Stimulated activated CD8-positive, alpha-beta memory T cell treated with anti-CD3 and anti-CD28 coated beads, Interleukin-4, amount 100 ng/mL, for 1 hour (primary cell): ENCODE measurements around the gene CDC42BPB.

Experiments used
- DNase-seq, 2 donors: peaks; one replicate each; pipeline ENCODE4 v3.0.0-alpha.2; 2020; ENCODE audit warnings: low read depth in 2 of 2, low spot score in 1 of 2

The CDC42BPB gene

DNA sequence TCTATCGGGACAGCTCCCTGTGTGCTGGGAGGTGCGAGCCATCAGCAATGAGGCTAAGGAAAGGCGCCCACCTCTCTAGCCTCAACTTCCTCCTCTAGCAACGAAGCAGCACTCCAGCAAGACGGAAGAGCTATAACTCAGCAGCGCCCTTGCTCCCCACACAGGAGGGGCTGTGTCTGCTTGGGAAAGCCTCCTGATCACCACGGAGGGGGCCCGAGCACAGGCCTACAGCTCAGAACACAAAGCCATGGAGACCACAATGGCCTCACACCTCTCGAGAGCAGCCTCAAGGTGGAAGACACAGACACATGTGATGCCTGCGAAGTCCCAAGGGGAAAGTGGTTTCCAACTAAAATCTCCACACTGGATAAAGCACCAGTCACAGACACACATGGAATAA, 60.4 kb downstream of the CDC42BPB start:
- no peak for DNase-seq

- no peak for DNase-seq
These were observed 62.7 kb downstream of the CDC42BPB start for GRCh38 chr14:102994689-102995088.

DNA sequence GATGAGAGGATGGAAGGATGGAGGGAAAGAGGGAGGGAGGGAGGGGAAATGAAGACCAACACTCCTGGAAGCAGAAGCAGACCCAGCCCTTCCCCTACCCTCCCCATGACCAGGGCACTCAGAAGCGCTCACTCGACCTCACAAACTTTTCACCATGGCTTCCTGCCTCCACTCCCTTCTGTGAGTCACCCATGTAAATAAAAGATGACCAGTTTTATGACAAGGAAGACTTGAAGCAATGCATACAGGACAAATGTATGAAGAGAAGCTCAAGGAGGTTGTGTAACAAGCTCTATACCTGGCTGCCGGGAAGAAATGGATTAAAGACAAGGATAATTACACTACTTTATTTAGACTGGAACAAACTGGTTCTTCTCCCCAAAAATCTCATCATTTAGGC, 63.8 kb downstream of the CDC42BPB start:
- DNase-seq: no peak

- DNase-seq: no peak
These were observed 66.0 kb downstream of the CDC42BPB start for GRCh38 chr14:102991376-102991775.

DNA sequence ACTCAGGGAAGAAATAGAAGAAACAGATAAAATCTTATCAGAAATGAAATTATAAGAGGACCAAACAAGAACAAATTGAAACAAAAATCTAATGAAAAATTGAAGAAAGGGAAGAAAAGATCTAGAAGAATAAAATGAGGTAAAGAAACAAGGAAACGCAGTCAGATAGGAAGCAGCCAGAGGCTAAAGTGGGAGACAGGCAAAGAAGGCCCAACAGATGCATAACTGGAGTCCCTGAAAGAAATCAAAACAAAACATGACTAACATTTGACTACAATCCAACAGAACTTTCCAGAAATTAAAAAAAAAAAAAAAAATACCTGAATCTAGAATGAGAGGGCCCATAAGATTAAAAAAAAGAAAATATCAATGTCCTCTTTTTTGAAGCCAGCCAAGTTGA, 69.3 kb downstream of the CDC42BPB start:
- DNase-seq: no peak

DNA sequence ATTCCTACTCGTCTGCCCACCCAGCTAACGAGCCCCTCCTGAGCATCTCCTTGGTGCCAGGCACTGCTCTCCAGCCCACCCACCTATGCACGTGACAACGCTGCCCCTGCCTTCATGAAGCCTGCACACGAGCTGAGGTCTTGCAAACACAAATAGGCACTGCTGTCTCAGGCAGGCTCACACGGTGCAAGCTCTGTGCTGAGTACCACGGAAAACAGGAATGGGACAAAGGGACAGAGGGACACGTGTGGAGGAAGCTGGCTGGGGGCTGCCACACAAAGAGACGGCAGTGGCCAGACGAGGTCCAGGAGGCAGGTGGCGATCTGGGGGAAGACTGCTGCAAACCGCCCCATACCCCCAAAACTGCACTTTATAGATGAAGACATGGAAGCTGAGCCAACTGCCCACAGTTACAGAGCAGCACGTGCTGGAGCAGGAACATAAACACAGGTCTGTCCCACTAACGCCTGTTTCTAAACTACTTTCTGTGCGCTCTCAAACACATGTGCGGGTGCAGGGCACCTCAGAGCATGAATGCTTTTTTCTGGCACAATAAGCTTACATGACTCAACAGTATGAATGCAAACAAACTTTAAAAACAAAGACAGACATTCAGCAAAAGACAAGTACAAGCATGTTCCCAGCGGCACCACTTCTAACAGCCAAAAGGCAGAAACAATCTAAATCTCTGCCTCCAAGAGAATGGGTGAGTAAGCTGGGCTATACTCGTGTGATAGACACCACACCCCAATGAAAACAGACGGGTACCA, 70.4 kb downstream of the CDC42BPB start:
- no peak for DNase-seq

- no peak for DNase-seq
These were observed 71.7 kb downstream of the CDC42BPB start for GRCh38 chr14:102985665-102986064.

GRCh38 chr14:102984336-102985102, 72.8 kb downstream of the CDC42BPB start:
- DNase-seq: no peak

- no peak for DNase-seq
These were observed 73.9 kb downstream of the CDC42BPB start for GRCh38 chr14:102983496-102983895.

DNA sequence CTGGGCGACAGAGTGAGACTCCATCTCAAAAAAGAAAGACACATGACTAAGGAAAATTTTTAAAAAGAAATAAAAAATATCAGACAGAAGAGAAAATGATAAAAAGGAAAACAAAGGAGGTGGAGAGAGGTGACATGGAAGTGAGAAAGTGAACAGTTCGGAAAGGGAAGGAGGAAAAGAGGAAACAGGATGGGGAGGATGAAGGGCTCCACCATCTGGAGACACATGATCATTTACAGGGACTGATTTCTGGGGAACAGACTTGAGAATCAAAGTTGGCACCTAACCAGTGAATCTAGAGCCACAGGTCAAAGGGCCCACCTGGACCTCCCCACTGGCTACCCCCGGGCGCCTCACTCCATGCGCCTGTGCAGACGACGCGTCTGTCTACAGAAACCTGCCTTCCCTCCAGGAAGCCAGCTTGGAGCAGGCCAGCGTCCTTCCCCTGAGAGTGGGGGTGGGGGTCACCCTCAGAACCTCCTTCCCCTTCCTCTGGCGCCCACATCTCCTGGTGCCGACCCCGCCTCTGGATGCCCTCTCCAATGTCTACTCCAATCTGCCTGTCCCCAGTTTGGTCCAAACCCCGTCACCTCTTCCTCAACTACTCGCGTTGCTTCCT, 74.4 kb downstream of the CDC42BPB start:
- DNase-seq: no peak

GRCh38 chr14:102980409-102980810, 76.9 kb downstream of the CDC42BPB start:
- no peak for DNase-seq

DNA sequence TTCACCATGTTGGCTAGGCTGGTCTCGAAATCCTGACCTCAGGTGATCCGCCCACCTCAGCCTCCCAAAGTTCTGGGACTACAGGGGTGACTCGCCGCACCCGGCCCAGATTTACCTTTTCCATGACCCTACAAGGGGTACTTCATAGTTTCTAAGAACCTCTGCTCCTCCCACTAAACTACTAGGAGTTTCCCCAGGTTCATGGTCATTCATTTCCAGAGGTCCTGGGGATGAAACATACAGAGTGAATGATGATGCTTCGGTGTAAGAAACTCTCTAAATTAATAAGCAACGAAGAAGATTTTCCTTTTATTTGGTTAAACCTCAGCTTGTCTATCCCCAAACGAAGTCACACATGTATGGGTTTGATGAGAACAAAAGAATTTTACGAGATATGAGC, 77.9 kb downstream of the CDC42BPB start:
- no peak for DNase-seq

GRCh38 chr14:102977475-102977874, 79.9 kb downstream of the CDC42BPB start:
- DNase-seq: no peak

GRCh38 chr14:102975662-102976061, 81.7 kb downstream of the CDC42BPB start:
- no peak for DNase-seq

- no peak for DNase-seq
These were observed 83.6 kb downstream of the CDC42BPB start for GRCh38 chr14:102973706-102974285.

DNA sequence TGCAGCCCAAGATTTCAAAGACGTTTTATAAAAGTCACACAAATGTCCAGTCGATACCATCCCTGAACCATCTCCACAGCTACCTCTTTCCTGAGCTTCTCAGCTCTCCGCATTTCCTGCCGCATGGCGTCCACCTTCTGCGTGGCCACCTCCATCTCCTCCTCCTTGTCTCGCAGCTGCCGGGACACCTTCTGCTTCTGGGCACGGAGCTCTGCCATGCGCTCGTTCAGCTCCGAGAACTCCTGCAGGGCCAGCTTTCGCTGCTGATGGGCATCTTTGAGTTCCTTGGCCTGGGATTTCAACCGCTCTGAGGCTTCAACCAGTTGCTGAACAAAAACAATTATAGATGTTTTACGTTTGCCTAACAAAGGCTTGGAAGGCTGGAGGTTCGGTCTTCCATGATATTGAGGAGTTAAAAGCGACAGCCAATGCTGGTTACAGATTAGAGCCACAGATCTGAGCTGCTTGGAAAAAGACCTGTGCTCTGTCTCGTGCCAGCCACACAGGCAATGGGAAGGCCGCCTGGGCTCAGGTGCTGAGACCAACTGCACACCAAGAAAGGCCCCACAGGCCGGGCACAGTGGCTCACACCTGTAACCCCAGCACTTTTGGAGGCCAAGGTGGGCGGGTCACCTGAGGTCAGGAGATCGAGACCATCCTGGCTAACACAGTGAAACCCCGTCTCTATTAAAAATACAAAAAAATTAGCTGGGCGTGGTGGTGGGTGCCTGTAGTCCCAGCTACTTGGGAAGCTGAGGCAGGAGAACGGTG, 85.3 kb downstream of the CDC42BPB start:
- DNase-seq: no peak

DNA sequence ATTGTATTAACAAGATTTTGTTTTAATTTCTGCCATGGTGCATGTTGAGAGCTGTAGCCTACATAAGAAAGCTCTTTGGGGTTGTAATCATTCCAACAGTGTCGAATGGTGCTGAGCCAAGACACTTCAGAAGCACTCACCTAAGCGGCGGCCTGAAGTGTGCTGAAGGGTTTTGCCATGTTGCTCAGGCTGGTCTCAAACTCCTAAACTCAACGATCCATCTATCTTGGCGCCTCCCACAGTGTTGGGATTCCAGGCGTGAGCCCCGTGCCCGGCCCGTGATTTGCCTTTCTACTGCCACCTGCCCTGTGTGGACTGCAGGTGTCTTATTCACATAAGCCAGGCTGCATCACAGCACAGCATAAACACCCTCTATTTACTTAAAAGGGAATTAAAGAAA, 86.0 kb downstream of the CDC42BPB start:
- no peak for DNase-seq

DNA sequence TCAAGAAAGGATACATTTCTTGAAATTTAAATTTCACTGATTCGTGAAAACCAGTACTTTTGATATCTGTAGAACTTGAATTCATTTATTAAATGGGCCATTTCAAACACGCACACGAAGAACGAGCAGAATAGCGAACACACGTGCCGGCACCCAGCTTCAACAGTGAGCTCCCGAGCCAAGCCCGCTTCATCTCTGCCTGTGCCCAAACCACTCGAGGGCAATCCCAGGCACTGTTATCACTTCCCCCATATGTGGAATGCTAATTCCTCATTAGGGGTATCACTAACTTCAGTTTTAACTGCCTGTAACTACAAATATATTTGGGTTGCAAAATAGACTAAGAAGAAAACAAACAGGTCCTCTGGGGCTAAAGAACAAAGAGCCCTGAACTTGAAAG, 86.9 kb downstream of the CDC42BPB start:
- no peak for DNase-seq

GRCh38 chr14:102969901-102970300, 87.4 kb downstream of the CDC42BPB start:
- DNase-seq: no peak

- DNase-seq: no peak
These were observed 88.1 kb downstream of the CDC42BPB start for GRCh38 chr14:102969060-102969791.
